SU-DHL-6 (cell line): ENCODE measurements around the gene CABLES2.

ENCODE experiments used
- H2AFZ ChIP-seq: fragments of 200-600 bp; sonication (generic); 2 replicates; pipeline ENCODE4 v1.6.1; 2014; ENCODE audit warnings: low read depth, mild to moderate bottlenecking, moderate library complexity, mixed read lengths, antibody characterized with exemption, low read length; ENCODE audit not compliant: severe bottlenecking
- H3F3A ChIP-seq: fragments of 200-600 bp; shearing (Covaris generic); 2 replicates; pipeline ENCODE4 v1.6.0; 2016; ENCODE audit warnings: antibody characterized with exemption, mild to moderate bottlenecking; ENCODE audit not compliant: insufficient read depth
- H3K27ac ChIP-seq: fragments of 200-600 bp; sonication (generic); 2 replicates; pipeline ENCODE4 v1.5.1; 2016; ENCODE audit warnings: low read depth, mild to moderate bottlenecking, low read length, moderate library complexity, mixed read lengths
- H3K27me3 ChIP-seq: fragments of 200-600 bp; sonication (generic), shearing (Covaris generic); 2 replicates; pipeline ENCODE4 v1.6.0; 2014; ENCODE audit warnings: mild to moderate bottlenecking, low read length
- H3K36me3 ChIP-seq: fragments of 200-600 bp; sonication (generic); 2 replicates; pipeline ENCODE4 v1.6.1; 2014; ENCODE audit warnings: mild to moderate bottlenecking, low read length, mixed read lengths
- H3K4me2 ChIP-seq: fragments of 300-600, 200-600 bp; shearing (Covaris generic), sonication (generic); 2 replicates; pipeline ENCODE4 v1.6.0; 2014; ENCODE audit warnings: low read length, low read depth, mild to moderate bottlenecking; ENCODE audit not compliant: poor library complexity, severe bottlenecking
- H3K4me3 ChIP-seq: fragments of 200-600 bp; sonication (generic); 2 replicates; pipeline ENCODE4 v1.5.1; 2014; ENCODE audit warnings: antibody characterized with exemption, low read length, mild to moderate bottlenecking, mixed read lengths; ENCODE audit not compliant: insufficient read depth, poor library complexity, severe bottlenecking
- H3K79me2 ChIP-seq: fragments of 200-600 bp; sonication (generic); 2 replicates; pipeline ENCODE4 v1.6.1; 2014; ENCODE audit warnings: mild to moderate bottlenecking, low read length, moderate library complexity; ENCODE audit not compliant: insufficient read depth
- H3K9ac ChIP-seq: fragments of 200-600 bp; sonication (generic); 2 replicates; pipeline ENCODE4 v1.7.0; 2014; ENCODE audit warnings: mild to moderate bottlenecking, low read length
- H3K9me2 ChIP-seq: fragments of 200-600 bp; sonication (generic); replicated peaks from 2 replicates; pipeline ENCODE4 v1.6.1; 2014; ENCODE audit warnings: low read length; ENCODE audit not compliant: insufficient read depth
- H3K9me3 ChIP-seq: fragments of 200-600 bp; sonication (generic); 2 replicates; pipeline ENCODE4 v1.6.1; 2014; ENCODE audit warnings: low read length, mixed read lengths; ENCODE audit not compliant: insufficient read depth
- H4K20me1 ChIP-seq: fragments of 200-600 bp; sonication (generic); 2 replicates; pipeline ENCODE4 v1.6.1; 2014; ENCODE audit warnings: low read depth, mild to moderate bottlenecking, antibody characterized with exemption, low read length, moderate library complexity, mixed read lengths
- EZH2phosphoT487 ChIP-seq: fragments of 200-600 bp; sonication (generic), shearing (Covaris generic); conservative IDR thresholded peaks from 2 replicates; pipeline ENCODE4 v1.6.1; 2018; ENCODE audit warnings: mild to moderate bottlenecking, antibody characterized with exemption, low read length, moderate library complexity, mixed read lengths
- TF ChIP-seq, protein P1 (sequence below): fragments of 200-600 bp; sonication (generic); IDR thresholded peaks from one replicate; pipeline ENCODE4 v1.5.1; 2017; ENCODE audit warnings: antibody characterized with exemption, mild to moderate bottlenecking, low read length, moderate library complexity; ENCODE audit not compliant: insufficient read depth, poor library complexity, severe bottlenecking

The CABLES2 gene

DNA sequence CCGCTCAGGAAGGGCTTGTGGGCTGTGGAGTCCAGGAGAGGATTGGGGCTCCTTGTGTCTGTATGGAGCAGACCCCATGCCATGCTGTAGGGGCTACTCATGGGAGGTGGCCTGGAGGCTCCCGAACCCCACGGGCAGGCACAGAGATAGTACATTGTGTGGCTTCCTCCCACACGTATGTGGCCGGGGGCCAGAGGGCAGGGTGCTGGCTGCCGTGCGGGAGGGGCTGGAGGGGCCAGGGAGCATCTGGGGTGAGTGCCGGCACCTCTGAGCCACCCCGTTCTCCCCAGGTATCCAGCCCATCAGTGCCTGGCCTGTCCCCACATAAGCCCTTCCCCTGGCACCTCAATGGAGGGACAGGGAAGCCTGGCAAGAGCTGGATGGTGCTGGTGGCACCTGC, 12.7 kb upstream of the CABLES2 start:
- Histone ChIP-seq H3K4me2 (no peak overlapping the region), H3K36me3 (no peaks in the 10 kb centered on the region)

DNA sequence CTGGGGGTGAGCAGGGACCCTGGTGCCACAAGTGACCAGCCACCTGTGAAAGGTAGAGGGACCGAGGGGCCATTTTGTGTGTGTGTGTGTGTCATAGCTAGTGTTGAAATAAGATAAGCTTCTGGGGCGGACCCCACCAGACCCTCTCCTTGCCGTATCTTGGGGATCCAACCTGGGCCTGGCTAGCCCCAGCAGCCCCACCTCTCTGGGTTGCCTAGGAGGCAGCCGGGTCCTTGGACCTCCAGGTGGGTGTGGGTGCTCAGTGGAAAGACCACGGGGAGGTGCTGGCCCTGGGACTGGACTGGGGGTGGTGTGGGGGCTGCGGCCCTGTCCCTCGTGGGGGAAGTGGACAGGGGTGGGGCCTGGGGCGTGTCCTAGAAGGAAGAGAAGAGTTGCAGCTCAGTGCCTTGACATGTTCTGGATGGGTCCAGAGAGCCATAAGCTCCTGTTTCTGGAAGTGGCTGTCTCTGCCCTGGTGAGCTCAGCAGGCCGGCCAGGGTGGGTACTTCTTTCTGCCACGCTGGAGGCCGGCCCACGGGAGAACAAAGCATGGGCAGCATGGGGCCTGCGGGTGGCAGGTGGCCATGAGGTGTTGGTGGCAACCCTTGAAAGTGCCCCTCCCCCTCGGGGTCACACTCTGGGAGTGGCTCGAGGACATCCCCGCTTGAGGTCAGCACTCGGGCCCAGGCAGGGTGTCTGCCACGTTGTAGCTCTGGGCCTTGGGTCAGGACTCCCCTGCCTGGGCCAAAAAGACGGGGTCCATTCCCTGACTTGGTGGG, 11.8 kb upstream of the CABLES2 start:
- Histone ChIP-seq H3K9me3 (no peaks in the 10 kb centered on the region), H3K9ac (no peak overlapping the region), H3K4me2 (no peak overlapping the region), H3K4me3 (no peak overlapping the region), H3F3A (no peaks in the 10 kb centered on the region), H3K27ac (no peak overlapping the region), H3K27me3 (no peaks in the 10 kb centered on the region), H3K9me2 (no peaks in the 10 kb centered on the region), H2AFZ (no peak overlapping the region), H3K79me2 (no peaks in the 10 kb centered on the region), H4K20me1 (no peaks in the 10 kb centered on the region), H3K36me3 (no peaks in the 10 kb centered on the region)
- TF ChIP-seq, protein P1, sequence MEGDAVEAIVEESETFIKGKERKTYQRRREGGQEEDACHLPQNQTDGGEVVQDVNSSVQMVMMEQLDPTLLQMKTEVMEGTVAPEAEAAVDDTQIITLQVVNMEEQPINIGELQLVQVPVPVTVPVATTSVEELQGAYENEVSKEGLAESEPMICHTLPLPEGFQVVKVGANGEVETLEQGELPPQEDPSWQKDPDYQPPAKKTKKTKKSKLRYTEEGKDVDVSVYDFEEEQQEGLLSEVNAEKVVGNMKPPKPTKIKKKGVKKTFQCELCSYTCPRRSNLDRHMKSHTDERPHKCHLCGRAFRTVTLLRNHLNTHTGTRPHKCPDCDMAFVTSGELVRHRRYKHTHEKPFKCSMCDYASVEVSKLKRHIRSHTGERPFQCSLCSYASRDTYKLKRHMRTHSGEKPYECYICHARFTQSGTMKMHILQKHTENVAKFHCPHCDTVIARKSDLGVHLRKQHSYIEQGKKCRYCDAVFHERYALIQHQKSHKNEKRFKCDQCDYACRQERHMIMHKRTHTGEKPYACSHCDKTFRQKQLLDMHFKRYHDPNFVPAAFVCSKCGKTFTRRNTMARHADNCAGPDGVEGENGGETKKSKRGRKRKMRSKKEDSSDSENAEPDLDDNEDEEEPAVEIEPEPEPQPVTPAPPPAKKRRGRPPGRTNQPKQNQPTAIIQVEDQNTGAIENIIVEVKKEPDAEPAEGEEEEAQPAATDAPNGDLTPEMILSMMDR, result no peak
- TF ChIP-seq EZH2phosphoT487, result no peak

More for the DNA sequence above, 12.7 kb upstream of the CABLES2 start:
- Histone ChIP-seq H4K20me1 (no peaks in the 10 kb centered on the region), H3F3A (no peaks in the 10 kb centered on the region), H3K4me3 (no peak overlapping the region), H2AFZ (no peak overlapping the region), H3K79me2 (no peaks in the 10 kb centered on the region), H3K27ac (no peak overlapping the region), H3K9me3 (no peaks in the 10 kb centered on the region), H3K9ac (no peak overlapping the region), H3K27me3 (no peaks in the 10 kb centered on the region), H3K9me2 (no peaks in the 10 kb centered on the region)
- TF ChIP-seq, protein P1, result no peak

DNA sequence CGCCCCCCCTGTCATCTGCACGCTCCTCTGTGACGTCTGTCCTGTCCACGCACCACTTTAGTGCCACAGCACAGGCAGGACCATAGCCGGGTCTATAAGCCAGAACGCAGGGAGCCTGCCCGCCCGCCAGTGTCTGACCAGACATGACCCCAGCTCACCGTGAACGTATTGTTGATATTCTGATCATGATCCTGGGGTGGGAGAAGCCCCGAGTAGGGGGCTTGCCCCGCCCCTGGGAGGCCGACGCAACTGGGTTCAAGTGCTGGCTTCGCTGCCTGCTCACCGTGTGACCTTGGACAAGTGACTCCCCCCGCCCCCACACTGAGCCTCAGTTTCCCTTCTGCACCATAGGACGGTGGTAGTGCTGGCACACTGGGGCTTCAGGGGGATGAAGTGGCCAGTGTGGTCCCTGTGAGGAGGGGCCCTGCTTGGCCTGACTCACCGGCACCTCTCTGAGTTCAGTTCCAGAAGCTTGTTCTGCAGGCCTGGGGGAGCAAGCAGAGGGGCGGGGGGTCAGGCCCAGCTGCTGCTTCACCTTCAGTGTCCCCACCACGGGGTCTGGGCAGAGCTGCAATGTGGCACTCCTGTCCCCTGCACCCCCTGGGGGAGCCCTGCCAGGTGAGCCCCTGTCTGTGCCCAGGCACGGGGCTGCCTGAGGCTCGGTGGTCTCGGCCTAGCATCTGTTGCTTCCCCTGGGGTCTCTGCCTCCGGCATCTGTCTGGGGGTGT, 11.1 kb upstream of the CABLES2 start:
- Histone ChIP-seq H3K79me2 (no peaks in the 10 kb centered on the region), H3K9me2 (no peaks in the 10 kb centered on the region), H3K9ac (no peak overlapping the region), H3K4me2 (no peak overlapping the region), H3K36me3 (no peaks in the 10 kb centered on the region), H3K27ac (no peak overlapping the region), H3K9me3 (no peaks in the 10 kb centered on the region), H2AFZ (no peak overlapping the region), H3K27me3 (no peaks in the 10 kb centered on the region), H4K20me1 (no peaks in the 10 kb centered on the region), H3F3A (no peaks in the 10 kb centered on the region), H3K4me3 (no peak overlapping the region)
- TF ChIP-seq EZH2phosphoT487, result no peak
- TF ChIP-seq, protein P1, result no peak
